Activated CD4-positive, alpha-beta T cell treated with anti-CD3 and anti-CD28 coated beads, Interleukin-2, amount 10 ng/mL, durations not matched to agents 7 days and 5 days (primary cell): ENCODE measurements around the gene ZNF32. TPM values are rescaled to one million over a fixed set of nuclear protein-coding genes. Genes with fewer than 3 reads are reported as not detected.

Experiments
- total RNA-seq, 2 experiments: library from RNA; stranded (reverse); gene quantifications; one replicate each; pipeline ENCODE4 v1.2.3, GENCODE V29; 2021

The ZNF32 gene
- total RNA-seq, 2 experiments from 2014 or later = 18.0 to 19.0 TPM

Other genes starting within 250 kb of the ZNF32 start
- gene HNRNPF, start 239.7 kb downstream of the ZNF32 start, total RNA-seq = 100 to 1,000 TPM; 464 to 481 TPM
- 1 to 10 TPM; 3.8 to 5.6 TPM for gene ZNF487, start 211.8 kb downstream of the ZNF32 start, total RNA-seq
- gene ZNF239, start 74.3 kb downstream of the ZNF32 start, total RNA-seq = under 1 TPM; 0.45 to 0.73 TPM
- 1 to 10 TPM; 3.4 to 4.2 TPM for gene ZNF485, start 42.4 kb downstream of the ZNF32 start, total RNA-seq